NCI-H345 (cell line): ENCODE measurements around the gene CDKN1C.

Source experiments
- DNase-seq: peaks from one replicate; lab custom pipeline; 2025; lab: John Stamatoyannopoulos, UW

CDKN1C gene

DNA sequence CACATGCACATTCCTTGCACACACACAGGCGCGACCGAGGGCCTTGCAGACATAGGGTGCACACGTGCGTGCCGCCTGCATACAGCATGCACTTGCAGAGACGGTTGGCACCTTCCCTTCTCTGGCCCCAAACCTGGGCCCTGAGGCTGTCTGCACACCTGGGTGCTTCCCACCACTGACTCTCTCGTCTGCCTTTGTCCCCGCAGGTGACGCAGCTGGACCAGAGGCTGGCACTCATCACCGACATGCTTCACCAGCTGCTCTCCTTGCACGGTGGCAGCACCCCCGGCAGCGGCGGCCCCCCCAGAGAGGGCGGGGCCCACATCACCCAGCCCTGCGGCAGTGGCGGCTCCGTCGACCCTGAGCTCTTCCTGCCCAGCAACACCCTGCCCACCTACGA is 38.0 kb downstream of the CDKN1C start:
- peak; percentile 89 for DNase-seq

DNA sequence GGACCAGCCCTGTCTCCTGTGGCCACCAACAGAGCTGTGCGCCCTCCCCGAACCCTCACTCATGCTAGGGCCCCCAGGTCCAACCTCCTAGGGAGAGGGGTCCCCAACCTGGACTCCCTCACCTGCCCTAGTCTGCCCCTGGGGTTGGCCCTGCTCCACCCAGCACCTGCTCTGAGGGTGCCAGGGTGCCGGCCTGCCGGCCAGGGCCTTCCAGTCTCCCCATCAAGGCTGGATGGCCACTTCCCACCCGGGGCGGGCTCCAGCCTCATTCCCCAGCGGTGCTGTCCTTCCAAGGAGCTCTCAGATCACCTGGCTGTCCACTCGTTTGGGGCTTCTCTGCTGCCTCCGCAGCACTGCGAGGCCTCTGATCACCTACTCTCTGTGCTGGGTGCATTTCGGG is 39.1 kb downstream of the CDKN1C start:
- DNase-seq, result no peak

DNA sequence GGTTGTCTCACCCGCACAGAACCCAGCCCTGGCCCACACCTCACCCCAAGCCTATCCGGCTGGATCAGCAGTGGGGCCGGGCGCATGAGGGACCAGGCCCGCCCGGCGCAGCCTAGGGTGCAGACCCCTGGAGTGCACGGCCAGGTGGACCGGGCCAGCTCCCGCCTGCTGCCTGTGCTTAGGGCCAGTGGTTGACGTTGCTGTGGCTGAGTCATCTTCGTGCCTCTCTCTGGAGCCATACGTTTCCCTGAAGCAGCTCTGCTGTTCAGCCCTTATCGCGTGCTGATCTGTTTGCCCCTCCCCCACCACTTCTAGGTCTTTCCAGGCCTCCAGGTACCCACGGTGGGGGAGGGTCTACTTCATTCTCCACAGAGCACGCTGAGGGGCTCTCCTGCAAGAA is 39.5 kb downstream of the CDKN1C start:
- DNase-seq, result no peak

DNA sequence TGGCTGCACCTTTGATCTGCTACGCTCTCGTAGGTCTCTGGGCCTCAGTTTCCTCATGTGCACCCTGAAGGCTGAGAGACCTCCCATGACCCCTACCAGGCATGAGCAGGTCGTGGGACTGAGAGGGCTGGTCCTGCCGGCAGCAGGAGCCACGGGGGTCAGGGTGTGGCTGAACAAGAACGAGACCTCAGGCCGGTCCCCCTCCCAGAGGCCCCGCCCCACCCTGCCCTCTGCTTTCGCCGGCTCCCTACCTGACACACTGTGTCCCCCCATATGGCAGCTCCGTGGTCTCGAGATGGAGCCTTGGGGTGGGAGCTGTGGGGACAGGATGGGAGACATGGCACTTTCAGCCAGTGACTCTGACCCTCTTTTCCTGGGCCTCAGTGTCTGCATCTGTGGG is 40.6 kb downstream of the CDKN1C start:
- DNase-seq, result no peak

DNA sequence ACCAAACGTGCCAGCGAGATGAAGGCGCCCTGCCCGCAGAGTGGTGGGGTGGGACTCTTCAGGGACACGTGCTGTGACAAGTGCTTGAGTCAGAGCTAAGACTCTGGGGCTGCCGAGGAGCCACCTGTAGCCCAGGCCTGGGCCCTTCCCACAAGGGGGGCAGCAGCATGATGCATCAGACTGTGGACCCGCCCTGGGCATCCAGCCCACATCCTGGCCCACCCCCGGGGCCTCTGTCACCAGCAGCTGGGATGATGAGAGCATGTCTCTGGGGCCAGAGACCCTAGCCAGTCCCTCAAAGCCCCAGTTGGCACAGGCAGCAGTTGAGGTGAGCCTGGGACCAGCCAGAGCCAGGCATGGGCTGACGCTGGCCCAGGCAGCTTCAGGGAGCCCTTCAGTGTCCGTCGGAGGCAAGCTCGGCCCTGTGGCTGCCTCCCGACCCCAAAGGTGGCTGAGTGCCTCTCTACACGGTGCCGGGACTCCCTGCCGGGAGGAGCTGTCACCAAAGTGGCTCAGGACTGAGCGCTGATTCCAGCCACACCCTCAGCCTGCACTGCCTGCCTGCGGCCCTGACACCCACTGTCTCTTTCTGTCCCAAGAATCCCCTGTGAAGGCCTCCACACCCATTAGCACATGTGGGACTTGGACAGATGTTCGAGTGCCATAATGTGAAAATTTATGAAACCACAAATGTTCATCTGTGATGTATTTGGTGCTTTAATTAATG is 41.3 kb downstream of the CDKN1C start:
- DNase-seq, result no peak

DNA sequence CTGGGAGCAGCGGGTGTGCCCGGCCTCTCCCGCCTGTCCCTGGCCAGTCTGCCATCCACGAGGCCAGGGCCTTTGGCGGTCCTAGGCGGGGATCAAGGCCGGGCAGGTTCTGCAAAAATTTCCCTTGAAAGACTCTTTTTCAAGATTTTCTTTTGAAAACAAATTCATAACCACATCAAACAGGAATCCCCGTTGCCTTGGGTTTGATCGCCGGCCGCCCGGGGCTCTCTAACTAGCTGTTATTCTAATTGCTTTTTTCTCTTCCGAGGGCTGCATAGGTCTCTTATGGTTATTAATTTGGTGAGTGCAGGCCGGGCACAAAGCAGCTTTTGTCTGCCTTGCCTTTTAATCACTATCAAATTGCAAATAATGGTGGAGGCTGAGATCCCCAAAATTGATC is 42.0 kb downstream of the CDKN1C start:
- DNase-seq, result no peak

DNA sequence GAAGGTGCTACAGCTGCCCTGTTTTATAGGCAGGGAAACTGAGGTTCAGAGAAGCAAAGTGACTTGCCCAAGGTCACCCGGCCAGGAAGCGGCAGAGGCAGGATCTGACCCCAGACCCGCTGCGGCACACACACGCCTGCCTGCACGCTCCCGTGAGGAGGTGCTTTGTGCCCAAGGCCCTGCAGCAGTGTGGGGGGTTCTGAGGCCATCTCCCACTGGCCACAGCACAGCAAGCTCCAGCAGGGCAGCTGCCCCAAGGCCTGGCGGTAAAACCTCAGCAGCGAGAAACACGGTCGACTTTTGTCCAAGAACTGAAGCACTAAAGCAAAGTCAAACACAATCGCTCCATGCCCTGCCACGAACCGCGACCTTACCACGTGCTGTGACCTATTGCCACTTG is 42.7 kb downstream of the CDKN1C start:
- DNase-seq, result no peak

DNA sequence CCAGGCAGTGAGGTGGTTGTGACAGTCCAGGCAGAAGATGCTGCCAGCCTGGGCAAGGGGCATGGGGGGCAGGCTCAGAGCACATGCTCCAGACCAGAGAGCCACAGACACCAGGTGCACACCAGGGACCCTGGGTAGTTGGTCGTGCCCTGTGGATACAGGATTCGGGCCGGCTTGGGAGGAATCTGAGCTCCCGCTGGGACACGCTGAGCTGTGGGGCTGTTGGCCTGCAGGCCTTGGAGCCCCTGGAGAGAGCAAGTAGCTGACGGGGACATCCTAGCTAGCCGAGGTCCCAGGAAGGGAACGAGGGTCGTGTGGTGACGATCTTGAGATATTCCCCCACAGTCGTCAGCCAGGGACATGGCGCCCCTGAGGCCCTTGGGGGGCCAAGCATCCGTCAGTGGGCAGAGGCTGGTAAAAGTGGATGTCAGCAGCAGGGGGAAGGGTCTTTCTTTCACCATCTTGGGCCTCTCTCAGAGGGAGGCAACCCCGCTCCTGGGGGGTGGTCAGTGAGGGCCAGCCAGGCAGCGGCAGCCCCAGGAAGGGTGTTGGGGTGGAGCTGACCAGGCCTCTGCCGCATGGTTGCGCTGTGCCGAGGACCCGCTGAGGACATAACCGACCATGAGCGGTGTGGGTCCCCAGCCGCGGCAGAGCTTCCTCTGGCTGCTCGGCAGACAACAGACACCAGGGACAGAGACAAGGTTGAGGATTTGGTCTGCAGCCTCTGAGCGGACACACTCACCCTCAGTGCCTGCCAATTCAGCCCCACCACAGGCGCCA is 44.0 kb downstream of the CDKN1C start:
- DNase-seq, result no peak

DNA sequence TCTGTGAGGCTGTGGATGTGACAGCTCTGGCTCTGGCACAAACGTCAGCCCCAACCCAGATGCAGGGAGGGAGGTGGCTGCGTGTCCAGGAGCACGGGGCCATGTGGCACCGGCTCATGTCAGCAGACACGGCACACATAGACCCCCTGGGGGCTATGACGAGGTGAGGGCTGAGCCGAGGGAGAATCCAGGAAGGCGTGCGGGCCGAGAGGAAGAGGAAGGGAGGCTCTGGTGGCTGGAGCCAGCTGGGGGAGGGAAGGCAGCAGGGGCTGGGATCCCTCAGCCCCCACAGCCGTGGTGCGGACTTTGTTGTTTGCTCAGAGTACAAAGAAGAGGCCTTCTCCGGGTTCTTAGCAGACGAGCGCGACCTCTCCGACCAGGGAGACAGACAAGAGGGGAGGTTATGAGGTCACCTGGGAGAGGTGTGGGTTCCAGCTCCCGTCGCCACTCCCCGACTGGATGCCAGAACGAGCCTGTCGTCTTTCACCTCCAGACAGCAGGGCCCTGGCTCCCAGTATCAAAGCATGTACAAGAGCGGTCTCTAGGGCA is 46.1 kb downstream of the CDKN1C start:
- no peak for DNase-seq

DNA sequence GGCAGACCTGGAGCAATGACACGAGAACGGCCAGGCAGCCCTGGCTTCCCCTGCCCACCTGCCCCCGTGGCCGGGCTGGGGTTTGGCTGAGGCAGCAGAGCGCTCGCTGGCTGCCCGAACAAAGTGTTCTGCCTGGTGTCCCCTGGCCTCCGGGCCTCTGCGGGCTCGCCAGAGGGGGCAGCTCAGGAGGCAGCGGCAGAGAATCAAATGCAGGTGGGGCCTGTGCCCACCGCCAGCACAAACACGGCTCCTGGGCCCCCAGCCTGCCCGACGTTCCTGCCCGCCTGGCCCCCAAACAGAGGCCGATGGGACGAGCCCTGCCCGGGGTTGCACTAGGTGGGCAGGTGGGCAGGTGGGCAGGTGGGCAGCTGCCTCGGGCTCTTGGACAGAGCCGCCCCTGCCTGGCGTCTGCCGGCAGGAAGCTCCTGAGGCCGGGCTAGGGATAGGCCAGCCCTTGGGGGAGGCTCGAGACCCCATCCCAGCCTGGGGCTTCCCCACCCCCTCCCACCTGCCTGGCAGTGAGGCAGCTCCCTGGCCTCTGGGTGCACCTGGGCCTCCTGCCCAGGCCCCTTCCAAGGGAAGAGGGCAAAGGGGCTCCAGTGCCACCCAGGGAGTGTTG is 46.8 kb downstream of the CDKN1C start:
- DNase-seq, result no peak

DNA sequence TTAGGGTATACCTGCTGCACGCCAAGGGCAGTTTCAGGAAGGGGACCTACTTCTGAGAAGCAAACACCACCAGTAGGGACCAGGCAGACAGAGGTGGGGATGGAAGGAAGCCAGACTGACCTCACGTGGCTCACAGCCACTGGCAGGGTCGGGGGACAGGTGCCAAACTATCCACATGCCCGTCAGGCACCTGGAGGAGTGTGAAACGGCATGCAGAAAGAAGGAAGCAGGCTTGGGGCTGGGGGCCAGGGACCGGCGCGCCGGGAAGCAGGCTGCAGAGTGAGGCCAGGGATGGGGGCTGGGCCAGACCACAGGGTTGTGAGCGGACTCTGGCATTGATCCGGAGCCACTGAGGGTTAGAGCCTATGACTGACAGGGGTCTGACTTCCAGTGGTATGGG is 47.5 kb downstream of the CDKN1C start:
- no peak for DNase-seq

DNA sequence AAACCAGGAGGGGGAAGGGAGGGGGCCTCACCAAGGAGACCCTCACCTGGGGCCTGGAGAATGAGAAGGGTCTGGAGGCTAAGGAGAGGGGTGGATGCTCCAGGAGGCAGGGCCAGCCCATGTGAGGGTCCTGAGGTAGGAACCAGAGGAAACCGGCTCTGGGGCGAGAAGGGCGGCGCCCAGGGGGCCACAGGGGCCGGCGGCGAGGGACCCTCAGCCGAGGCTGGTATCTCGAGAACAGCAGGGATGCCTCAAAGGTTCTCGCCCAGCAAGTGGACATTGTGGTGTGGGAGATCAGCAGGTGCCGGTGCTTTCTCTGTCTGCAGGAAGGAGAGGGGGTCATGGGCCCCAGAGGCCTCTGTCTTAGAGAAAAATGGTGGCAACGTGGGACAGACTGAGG is 47.9 kb downstream of the CDKN1C start:
- DNase-seq, result no peak

DNA sequence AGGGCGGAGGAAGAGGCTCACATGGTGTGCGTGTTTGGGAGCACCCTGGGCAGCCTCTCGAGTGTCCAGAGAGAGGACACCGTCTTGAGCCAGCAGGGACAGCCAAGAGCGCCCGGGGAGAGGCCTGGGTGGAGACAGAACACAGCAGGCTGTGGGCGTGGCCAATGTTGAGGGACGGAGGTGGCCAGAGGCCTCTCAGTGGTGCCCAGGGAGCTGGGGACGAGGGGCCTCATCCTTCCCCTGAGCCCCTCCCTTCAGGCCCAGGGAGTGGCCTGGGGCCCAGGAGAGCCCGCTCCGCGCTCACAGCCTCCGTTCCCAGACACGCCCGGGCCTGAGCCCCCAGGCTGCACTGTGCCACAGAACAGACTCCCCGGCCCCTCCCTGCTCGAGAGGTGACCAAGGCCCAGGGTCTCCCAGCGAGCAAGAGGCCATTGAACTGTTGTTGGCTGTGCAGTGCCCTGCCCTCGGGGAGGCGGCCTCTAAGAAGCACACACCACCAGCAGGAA is 48.4 kb downstream of the CDKN1C start:
- DNase-seq, result no peak

DNA sequence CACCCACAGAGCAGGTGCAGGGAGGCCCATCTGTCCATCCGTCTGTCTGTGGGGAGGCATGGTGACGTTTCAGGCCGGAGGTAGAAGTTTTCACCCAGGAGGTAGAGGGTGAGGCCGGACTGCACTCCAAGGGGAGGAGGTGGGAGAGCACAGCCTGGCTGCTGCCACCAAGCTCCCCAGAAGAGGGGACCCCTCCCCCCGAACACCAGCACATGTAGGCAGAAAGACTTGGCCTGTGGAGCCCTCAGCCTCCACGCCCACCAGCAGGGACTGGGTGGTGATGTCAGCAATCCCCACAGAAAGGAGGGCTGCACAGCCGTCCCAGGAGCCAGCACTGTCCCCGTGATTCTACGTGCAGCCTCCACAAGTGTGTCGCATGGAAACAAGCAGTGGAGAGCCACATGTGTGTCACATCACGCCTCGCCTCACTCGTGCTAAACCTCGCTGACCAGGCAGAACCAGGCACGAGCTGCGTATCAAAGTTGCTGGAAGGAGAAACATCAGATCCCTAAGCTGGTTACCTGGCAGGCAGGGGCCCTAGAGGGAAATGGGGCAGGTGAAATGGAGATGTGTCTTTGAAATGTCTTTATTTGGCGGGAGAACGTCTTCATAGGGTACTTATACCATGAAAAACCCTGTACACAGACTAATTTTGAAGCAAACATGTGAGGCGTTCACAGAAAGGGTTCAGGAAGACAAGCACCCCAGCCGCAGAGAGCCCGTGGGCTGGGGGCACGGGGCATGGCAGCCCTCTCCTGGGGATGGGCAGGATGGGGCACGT is 49.1 kb downstream of the CDKN1C start:
- no peak for DNase-seq

DNA sequence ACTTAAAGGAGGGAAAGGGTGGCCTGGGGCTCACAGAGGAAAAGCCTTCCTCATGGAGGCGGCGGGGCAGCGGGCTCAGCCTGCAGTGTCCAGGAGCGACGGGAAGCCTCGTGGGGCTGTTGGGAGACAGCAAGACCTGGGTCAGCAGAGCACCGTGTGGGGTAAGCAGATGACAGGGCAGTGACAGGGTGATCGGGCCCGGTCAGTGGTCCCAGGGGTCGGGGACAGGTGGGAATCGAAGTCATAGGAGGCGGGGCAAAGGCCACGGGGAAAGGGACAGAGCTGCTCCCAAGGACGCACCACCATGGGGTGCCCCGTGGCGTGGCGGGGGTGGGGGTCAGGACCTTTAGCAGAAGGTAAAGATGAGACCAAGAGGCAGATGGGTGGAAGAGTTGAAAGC is 49.8 kb downstream of the CDKN1C start:
- no peak for DNase-seq

DNA sequence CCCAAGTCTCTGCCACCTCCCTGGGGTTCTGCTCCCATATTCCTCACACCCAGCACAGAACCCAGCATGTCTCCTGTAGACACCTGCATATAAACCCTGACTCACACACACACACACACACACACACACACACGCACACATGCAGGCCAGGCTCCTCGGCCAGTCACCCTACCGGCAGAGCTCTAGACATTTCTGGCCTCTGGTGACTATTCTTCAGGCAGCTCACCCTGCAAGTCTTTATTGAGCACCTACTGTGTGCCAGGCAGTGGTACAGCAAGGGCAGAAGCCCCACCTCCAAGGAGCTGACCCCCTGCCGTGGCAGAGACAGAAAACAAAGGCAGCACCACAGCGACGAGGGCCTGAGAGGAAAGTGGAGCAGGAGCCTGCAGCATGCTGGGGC is 50.3 kb downstream of the CDKN1C start:
- DNase-seq, result no peak

DNA sequence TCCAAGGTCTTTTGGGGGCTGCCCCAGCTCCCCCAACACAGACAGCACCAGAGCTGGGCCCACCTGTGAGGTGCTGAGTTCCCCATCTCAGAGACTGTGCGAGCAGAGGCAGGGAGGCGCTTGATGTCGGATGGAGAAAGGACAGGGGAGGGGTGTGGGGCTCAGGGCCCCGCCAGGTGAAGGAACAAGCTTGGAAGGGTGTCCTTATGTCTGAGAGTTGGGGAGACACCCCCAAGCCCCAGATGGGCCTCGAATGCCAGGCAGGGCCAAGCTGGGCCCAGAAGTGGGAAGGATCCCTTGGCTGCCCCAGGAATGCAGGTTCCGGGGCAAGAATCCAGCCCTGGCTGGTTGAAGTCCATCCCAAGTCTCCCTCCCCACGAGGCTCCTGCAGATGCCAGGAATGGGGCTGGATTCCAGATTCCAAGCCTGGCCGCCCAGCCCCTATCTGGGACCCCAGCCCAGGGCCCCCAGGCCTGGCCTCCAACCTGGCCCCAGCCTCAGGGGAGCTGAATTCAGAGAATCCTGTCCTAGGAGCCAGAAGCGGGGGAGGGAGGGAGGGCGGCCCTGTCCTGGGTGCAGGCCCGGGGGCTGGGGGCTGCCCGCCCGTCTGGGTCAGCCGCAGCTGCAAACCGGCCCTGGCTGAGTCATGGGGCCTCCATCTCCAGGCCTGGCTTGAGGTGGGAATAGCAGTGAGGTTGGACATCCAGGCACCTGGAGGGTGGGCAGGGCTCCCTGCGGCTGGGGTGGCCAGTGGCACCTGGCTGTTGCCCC is 50.9 kb downstream of the CDKN1C start:
- no peak for DNase-seq

DNA sequence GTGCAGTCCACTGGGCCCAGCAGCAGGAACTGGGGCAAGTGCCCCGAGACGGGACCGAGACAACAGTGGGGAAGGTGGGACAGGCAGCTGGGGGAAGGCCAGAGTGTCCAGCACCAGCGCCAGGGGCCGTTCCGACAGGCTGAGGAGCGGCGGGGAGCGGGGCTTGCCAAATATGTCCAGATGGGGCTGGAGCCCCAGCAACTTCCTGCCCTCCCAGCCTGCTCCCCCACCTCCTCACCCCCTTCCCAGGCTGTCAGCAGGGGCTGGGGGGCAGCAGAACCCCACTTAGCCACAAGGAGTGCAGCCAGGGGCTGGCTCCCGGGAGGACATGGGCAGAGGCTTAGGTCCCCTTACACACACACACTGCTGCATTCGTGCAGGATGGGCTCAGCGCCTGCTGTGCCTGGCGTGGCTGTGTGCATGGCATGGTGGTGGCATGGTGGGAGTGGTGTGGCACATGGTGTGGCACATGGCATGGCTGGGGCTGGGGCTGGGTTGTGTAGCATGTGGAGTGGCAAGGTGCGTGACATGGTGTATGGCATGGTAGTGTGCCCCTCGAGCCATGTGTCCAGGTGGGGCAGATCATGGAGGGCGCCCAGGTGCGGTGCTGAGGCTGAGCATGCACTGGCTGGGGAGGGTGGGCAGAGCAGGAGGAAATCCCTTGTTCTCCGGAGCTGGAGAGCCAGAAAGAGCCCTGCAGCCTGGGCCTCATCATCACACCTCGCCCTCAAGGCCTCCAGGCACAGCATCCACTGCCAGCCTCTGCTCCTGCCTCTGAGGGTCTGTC is 51.7 kb downstream of the CDKN1C start:
- DNase-seq, result no peak
